ENCODE results near the gene TSPAN6.

- TF ChIP-seq CTCF (conservative IDR thresholded peaks at IDR 0.05; ENCODE audit: low read length) (no peak), EZH2phosphoT487 (IDR thresholded peaks at IDR 0.05; ENCODE audit: borderline replicate concordance) (no peak)
Observed at GRCh38 chrX:100584611-100585010, 52.0 kb downstream of the TSPAN6 start, which contains the start of gene TNMD.
